HG02798 (cell line): ENCODE data around the gene MAP2K4.
A peak's percentile ranks its signal among the peaks of the same experiment; 100 is the strongest.

ENCODE experiments used
- ATAC-seq: cut with Tn5 transposase; IDR thresholded peaks from one replicate; pipeline ENCODE4 v1.9.1; 2021; ENCODE audit warnings: mild to moderate bottlenecking; ENCODE audit not compliant: unreplicated experiment, poor library complexity

The MAP2K4 gene

DNA sequence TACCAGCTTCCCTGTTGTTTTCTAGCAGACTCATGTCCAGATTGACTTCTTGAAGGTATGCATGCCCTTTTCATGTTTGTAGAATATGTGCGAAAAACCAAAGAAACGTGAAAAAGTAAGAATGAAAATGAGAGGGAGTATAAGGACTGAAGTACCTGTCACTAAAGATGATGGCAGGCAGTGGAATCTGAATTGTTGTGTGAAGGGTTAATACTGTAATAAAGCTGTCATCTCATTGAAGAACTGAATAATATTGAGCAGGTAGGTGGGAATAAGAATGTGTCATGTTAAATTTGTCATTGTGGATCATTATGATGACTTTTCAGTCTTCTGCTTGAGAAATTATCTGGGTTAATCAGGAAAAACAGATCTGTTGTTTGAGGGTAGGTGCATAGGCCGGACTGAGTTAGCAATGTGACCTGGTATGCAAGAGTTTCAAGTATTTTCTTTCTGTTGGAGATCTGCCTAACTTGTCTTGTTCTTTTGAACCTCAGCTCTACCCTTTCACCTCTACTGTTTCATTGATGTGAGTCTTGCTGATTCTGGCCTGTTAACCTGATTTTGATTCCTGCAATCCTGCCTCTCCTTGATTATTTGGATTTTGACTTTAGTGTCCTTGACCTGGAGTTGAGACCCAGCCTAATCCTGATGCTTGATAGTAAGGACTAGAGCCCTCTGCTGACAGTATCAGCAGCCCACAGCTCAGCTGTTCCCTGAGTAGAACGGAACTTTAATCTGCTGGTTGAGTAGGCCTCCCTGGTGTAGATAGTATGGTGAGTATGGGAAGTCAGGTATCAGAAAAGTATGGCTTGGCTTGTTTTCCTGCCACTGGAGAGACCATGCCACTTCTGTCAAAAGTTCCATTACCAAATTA, 64.6 kb downstream of the MAP2K4 start:
- no peak for ATAC-seq

DNA sequence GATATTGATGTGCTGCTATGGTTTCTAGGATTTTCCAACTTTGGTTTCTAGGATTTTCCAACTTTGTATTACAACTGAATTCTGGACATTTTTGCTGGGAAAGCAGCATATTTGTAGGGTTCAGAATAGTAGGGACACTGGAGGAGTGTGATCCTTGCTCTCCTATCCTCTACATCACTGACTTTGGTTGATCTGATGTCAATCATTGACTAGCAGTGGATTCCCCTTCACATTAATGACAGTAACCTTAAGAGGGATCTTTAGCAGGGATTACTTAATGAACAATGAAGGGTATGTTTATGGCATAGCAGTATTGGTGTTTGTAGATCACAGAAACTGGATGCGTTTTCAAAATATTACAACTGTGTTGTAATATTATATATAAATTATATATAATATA, 67.4 kb downstream of the MAP2K4 start:
- no peak for ATAC-seq

DNA sequence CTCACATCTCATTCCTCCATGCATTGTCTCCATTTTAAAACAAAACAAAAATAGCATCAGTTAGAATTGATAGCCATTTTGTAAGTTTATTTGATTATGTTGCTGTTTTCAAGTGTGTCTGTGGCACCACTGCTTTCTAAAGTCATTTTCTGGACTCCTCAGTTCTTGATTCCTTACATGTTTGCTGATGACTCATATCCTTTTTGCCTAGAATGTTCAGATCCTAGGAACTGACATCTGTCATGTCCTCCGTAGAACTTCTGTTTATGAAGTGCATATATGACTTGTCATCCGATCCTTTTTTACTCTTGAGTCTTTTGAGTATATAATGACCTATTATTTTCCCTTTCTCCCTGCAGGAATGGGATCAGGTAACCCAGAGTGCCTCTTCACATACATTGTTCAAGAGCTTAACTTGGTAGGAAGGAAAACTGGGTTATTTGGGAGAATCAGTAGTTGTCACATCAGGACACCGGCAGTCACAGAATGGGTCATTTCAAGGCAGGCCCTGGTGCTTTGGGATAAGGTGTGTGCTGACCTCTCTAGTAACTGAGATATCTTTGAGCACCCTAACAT, 69.2 kb downstream of the MAP2K4 start:
- ATAC-seq: no peak

DNA sequence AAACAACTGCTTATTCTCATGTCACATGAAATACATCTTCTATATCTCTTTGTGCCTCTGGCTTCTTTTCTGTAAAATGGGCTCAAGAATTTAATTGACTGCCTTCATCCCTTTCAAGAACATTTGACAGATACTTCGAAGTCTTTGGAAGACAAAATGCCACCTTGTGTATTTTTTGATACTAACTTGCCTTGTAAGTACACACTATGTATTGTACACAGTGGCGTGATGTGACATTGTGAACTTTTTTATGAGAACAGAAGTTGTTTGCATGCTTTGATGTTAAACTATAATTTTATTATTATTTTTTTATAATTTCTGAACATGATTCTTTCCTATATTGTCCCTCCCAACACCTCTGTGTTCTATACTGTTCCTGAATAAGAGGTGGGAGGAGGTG, 73.7 kb downstream of the MAP2K4 start:
- ATAC-seq: no peak

DNA sequence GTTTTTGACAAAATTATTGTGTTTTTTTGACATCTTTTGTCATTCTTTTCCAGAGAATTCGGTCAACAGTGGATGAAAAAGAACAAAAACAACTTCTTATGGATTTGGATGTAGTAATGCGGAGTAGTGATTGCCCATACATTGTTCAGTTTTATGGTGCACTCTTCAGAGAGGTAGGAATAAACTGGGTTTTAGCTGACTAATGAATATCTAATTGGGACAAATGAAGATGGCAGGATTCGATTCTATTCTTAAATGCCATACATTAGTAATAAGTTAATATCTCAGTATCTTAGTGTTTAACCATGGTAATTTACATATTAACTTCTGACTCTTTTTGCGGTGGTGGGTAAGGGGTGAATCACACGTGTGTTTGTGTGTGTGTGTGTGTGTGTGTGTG, 74.8 kb downstream of the MAP2K4 start:
- no peak for ATAC-seq

DNA sequence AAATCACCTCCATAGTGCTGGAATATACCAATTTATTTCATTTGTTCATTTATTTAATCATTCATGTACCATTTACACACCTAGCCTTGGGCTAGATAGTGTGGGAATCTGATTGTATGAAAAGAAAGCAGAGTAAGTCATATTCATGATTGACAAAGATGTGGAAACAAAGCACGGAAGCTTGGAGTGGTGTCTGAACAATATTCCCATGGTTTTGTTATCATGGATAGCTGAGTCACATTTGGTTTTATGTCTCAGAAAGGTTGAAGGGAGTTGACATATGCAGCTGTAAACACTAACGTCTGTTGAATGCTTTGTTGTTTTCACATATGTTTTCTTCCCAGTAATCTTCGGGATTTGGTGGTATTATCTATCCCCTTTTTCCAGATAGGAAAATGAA, 76.6 kb downstream of the MAP2K4 start:
- no peak for ATAC-seq

DNA sequence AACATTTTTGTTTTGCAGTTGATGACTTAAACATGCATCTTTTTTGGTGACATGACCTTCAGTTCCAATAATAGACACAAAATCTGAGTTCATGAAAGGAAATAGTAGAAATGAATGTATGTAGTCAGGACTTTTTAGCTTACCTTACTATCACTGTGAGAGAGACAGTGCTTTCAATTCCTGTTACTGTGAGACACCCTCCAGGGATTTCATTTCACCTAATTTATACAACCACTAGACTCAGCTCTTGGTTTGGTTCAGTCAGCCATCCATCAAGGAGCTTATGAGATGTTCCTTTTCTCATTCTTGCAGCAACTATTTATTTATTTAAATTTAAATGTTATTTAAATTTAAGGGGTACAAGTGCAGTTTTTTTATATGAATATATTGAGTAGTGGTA, 77.9 kb downstream of the MAP2K4 start:
- ATAC-seq: peak; percentile 88

DNA sequence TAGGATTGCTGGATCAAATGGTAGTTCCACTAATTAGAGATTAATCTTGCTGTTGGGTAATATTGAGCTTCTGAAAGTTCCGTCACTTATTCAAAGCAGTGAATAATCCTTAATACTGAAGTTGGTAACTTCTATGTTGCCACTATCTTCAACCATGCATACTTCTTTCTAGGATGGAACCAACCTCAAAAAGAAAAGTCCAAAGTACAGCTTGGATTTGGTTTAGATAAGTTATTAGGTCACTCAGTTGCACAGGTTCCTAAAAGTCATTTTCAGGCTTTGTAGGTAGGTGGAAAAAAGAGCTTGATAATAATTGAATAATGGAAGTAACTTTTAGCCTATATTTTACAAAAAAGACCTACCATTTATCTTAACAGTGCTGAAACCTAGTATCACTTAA, 78.7 kb downstream of the MAP2K4 start:
- no peak for ATAC-seq

DNA sequence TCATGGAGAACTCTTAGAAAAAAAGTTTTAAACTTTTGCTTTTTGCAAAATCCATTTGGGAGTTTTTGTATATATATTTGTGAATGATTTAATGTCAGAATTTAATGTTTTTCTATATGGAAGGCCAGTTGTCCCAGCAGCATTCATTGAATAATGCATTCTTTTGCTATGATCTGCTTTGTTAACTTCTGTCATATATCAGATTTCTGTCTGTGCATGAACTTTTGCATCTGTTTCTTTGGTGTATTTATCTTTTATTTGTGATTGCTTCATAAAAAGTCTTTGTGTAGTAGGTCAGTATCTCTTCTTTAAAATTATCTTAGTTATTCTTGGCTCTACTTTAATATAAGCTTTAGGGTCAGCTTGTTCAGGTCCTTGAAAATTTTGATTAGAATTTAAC, 84.2 kb downstream of the MAP2K4 start:
- no peak for ATAC-seq

DNA sequence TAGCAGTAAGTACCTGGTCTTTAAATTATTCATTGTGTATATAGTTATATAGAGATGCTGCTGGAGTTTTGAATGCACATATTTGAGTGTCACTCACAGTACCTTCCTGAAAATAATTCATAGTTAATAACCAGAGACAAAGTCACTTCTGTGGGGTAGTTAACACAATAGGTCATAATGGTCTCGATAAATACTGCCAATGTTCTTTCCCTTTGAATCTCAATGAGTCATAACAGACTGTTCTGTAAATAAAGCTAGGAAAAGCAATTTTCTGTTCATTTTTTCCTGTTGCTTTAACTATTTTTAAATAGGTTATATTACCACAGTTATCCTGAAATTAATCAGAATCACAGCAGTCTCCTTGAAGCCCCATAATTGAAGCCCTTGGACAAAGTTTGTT, 87.2 kb downstream of the MAP2K4 start:
- no peak for ATAC-seq

DNA sequence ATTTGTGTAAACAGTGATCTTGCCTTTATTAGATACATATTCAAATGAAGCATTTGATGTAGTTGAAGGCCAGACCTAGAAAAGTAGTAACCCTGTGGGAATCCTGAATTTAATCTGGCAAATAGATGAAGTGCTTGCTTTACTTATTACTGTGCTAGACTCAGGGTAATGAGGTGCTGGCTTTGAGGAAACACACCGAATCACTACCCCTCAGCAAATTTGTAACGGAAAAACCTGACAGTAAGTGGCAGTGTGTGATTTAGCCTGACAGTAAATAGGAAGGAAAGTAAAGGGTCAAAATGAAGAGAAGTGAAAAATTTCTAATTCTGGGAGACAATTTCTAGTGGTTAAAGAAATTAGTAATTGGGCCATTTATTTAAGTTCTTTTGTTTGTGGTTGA, 90.2 kb downstream of the MAP2K4 start:
- ATAC-seq: no peak

DNA sequence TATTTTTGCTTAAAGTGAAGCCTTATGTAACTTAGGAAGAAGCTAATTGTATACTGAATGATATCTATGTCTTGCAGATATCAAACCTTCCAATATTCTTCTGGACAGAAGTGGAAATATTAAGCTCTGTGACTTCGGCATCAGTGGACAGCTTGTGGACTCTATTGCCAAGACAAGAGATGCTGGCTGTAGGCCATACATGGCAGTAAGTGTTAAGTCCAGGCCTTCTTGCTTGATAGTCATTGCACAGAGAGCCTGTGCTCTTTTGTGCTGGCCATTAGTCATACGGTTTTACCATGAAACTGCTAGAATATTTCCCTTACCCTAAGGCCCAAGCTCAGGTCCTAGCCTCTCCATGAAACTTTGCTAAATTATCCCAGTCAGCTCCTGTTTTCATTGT, 92.5 kb downstream of the MAP2K4 start:
- no peak for ATAC-seq

DNA sequence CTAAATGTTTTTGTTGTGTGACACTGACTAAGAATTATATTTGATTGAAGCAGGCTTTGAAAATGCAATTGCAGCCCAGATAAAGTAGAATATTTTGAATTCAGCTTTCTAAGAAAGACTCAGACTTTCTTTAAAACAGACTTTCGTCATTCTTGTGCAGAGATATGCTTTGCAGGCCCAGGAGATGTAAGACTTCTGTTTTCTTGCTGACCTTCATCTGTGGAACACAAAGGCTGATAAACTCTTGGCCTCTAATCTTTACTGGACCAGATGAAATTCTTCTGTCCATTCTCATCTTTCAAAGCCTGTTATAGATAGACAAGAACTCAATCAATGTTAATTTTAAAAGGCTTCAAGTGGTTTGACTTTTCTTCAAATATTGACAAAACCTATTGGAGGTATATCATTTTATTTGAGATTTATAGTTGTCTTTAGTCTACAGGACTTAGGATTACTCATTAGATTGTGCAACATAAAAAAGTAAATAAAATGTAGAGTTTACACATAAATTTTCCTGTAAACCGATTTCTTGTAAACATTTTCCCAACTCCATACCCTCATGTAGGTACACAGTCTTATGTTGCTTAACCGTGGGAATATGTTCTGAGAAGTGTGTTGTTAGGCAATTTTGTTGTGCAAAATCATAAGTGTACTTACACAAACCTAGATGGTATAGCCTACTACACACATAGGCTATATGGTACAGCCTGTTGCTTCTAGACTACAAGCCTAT, 94.2 kb downstream of the MAP2K4 start:
- ATAC-seq: no peak

DNA sequence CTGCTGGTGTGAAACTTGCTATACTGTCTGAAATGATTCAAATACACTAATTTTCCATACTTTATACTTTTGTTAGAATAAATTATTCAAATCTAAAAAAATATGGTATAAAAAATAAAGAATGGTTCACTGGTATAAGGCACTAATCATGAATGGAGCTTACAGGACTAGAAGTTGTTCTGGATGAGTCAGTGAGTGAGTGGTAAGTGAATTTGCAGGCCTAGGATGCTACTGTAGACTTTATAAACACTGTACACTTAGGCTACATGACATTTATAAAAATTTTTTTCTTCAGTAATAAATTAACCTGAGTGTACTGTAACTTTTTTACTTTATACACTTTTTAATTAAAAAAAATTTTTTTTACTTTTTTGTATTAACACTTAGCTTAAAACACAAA, 95.5 kb downstream of the MAP2K4 start:
- ATAC-seq: no peak

DNA sequence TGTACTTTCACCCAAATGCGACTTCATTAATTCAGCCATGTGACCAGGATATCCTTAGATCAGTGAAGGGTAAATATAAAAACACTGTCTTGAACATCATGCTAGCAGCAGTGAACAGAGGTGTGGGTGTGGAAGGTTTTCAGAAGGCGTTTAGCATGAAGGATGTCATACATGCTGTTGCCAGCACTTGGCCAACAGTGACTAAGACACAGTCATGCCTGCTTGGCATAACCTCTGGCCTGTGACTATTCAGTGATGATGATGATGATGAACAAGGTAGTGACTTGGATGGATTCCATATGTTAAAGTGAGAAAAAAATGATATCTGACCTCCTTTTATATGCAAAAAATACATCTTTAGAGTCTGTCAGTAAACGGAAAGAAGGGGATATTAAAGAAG, 97.9 kb downstream of the MAP2K4 start:
- no peak for ATAC-seq

DNA sequence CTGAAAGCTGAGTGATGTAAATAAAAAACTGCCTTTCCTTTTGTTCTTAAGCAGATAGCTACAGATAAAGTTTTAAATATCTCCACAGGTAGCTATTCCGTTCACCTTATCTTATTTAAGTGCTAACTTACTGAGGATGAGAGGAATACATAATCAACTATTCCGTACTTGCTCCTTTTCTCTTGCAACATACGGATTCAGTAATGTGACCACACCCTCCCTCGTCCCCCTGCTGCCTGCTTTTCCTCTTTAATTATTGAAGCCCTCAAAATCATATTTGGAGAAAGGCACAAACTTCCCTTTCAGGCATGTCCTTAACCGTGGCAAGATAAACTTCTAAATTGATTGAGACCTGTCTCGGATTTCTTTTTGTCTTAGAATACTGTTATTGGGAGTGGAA, 101.4 kb downstream of the MAP2K4 start:
- ATAC-seq: no peak

DNA sequence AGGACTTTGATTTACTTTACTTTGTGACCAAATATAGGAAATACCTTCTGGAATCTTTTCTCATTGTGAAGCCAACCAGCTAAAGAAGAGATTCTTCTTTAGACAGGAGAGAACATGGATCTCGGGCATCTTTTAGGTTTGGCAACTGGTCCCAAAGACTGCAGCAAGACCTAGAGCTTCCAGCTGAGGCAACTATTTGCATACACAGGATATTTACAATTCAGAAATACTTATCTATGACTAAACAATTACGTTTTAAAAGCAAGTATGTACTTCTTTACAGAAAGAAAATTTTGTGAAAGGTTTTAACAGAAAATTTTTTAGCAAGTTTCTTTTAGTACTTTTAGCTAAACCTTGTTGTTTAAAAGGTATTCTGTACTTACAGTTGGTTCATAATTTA, 106.5 kb downstream of the MAP2K4 start:
- ATAC-seq: no peak

DNA sequence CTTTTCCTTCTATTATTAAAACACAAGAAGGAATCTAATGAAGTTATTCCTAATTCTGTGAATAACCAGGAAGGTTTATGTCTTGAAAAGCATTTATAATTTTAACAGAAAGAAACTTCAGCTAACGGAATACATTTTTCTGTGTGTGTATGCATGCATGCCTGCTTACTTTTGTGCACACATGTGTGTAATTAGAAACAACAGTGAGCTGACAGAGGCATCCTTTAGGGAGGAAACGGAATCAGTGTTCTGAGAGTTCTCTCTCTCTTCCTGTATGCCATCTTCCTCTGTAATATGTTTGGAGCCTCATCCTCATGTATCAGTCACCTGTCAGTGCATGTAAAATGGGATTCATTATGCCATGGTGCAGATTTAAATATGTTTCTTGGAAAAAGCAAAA, 107.0 kb downstream of the MAP2K4 start:
- no peak for ATAC-seq

DNA sequence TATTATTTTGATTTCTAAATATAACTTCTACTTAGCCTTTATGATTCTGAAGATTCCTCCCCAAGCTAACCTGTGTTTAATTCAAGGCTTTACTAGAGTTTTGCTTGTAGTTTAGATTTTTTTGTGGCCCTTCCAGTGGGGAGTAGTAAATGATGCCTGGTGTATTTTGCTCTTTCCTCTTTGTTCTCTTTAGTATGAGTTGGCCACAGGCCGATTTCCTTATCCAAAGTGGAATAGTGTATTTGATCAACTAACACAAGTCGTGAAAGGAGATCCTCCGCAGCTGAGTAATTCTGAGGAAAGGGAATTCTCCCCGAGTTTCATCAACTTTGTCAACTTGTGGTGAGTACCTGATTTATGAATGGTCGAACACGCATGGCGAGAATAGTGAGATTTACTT, 108.3 kb downstream of the MAP2K4 start:
- ATAC-seq: no peak

DNA sequence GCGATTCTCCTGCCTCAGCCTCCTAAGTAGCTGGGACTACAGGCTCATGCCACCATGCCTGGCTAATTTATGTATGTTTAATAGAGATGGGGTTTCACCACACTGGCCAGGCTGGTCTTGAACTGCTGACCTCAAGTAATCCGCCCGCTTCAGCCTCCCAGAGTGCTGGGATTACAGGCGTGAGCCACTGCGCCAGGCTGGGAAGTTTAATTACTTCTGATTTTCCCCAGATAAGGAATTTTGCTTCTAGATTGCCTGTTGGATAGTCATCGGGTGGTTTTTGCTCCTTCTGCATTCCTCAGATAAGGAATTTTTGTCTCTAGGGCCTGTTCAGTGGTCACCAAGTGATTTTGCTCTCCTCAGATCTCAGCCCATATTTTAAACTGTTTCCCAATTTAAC, 112.5 kb downstream of the MAP2K4 start:
- no peak for ATAC-seq

DNA sequence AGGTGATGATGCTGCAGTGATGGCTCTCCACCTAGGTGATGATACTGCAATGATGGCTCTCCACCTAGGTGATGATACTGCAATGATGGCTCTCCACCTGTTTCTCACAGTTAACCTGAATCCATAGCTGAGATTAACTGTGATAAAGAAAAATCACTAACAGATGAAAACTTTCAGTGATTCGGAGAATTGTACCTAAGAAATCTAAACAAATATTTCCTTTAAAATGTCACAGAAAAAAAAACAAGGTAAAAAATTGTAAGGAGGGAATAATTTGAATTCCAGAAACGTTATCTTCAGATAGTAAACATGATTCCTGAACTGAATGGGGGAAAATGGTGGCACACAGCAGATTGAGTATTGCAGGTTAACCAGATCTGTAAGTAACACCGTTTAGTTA, 113.4 kb downstream of the MAP2K4 start:
- ATAC-seq: no peak

DNA sequence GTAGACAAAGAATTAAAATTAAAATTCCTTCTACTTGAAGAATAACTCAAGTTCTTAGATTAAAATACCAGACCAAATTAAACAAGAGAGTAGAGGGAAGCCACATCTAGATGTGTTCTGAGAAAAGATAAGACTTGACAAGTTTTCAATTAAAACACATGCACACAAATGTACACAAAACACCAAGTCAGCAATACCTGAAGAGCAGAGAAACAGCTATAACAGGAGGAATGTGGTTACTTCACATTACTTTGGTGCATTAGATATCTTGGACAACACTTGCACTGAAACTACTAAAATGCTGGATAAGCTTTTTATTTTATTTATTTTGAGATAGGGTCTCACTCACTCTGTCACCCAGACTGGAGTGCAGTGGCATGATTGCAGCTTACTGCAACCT, 113.9 kb downstream of the MAP2K4 start:
- ATAC-seq: no peak
